HepG2 (cell line): ENCODE results near the gene KCND3. TPM values are rescaled to one million over a fixed set of nuclear protein-coding genes. Genes with fewer than 3 reads are reported as not detected.

Experiments
- ATAC-seq: fragments of 200-7000 bp; cut with Tn5 transposase; 3 replicates; pipeline ENCODE4 v1.9.1; 2020; ENCODE audit warnings: mild to moderate bottlenecking, moderate library complexity
- BruUV-seq: library from RNA; stranded (reverse); fragments of 400-500 nt; replicated peaks from 2 replicates; lab custom pipeline; 2021; lab: Mats Ljungman, UMichigan
- CTCF ChIA-PET: fragments of 300-600 bp; formaldehyde crosslinking; extraction: SDS; loops from one replicate; lab custom pipeline; 2021; ENCODE audit warnings: low total read pairs, inconsistent platforms, low intra/inter-chr PET ratio; lab: Yijun Ruan, JAX
- POLR2A ChIA-PET: fragments of 350-600 bp; sonication (Branson Sonifier 250); formaldehyde crosslinking; loops from one replicate; lab custom pipeline; 2020; ENCODE audit warnings: antibody characterized with exemption, inconsistent platforms; lab: Yijun Ruan, JAX
- DNase-seq: peaks from one replicate; pipeline ENCODE4 v3.0.0-alpha.2; 2015; ENCODE audit warnings: low spot score
- FAIRE-seq: peaks from 3 replicates; lab custom pipeline; 2011; peaks lifted over from hg19 to GRCh38; lab: Jason Lieb, UNC
- H2AFZ ChIP-seq: one replicate; pipeline ENCODE4 v1.6.1; 2011; ENCODE audit warnings: low read length, inconsistent platforms
- H3K27ac ChIP-seq: fragments of 300-600 bp; 3 replicates; pipeline ENCODE4 v1.8.0; 2011; ENCODE audit warnings: mixed run types, mild to moderate bottlenecking, mixed read lengths, low read length, inconsistent platforms; ENCODE audit not compliant: insufficient read depth; ENCODE audit errors: extremely low read length
- H3K27me3 ChIP-seq, 2 experiments: fragments of 200-600 bp in 1 of 2; 2 replicates in 1 of 2; 3 replicates in 1 of 2; pipeline versions ENCODE4 v1.6.0 to v1.8.0; 2011; ENCODE audit warnings: low read length in 2 of 2, mild to moderate bottlenecking in 2 of 2, moderate library complexity in 2 of 2, inconsistent platforms in 1 of 2; ENCODE audit not compliant: insufficient read depth in 2 of 2, control insufficient read depth in 1 of 2
- H3K36me3 ChIP-seq, 2 experiments: fragments of 200-600 bp in 1 of 2; replicated peaks in 1 of 2; 2 replicates in 1 of 2; 3 replicates in 1 of 2; pipeline versions ENCODE4 v1.5.1 to v1.8.0; 2011; ENCODE audit warnings: low read length in 2 of 2, inconsistent platforms in 1 of 2; ENCODE audit not compliant: insufficient read depth in 2 of 2, control insufficient read depth in 1 of 2
- H3K4me1 ChIP-seq: 2 replicates; pipeline ENCODE4 v1.5.1; 2012; ENCODE audit warnings: low read length, inconsistent platforms; ENCODE audit not compliant: insufficient read depth
- H3K4me2 ChIP-seq: 2 replicates; pipeline ENCODE4 v1.6.0; 2011; ENCODE audit warnings: low read depth, low read length, inconsistent platforms
- H3K4me3 ChIP-seq, 3 experiments: fragments of 200-600 bp in 1 of 3; sonication (generic), shearing (Covaris generic) in 1 of 3; replicated peaks in 1 of 3; 2 replicates each; pipeline ENCODE4 v1.5.1; 2011 to 2016; ENCODE audit warnings: low read length in 3 of 3, inconsistent platforms in 2 of 3, low read depth in 2 of 3, mild to moderate bottlenecking in 2 of 3, control low read depth in 1 of 3, mixed read lengths in 1 of 3; ENCODE audit not compliant: insufficient read depth in 1 of 3
- H3K79me2 ChIP-seq: one replicate; pipeline ENCODE4 v1.6.1; 2011; ENCODE audit warnings: low read length, inconsistent platforms; ENCODE audit not compliant: insufficient read depth
- H3K9ac ChIP-seq: 2 replicates; pipeline ENCODE4 v1.6.0; 2011; ENCODE audit warnings: mild to moderate bottlenecking, low read depth, low read length, inconsistent platforms; ENCODE audit not compliant: insufficient read depth
- H3K9me3 ChIP-seq: 2 replicates; pipeline ENCODE4 v1.5.1; 2012; ENCODE audit warnings: mild to moderate bottlenecking, low read length
- H4K20me1 ChIP-seq: 2 replicates; pipeline ENCODE4 v1.6.0; 2011; ENCODE audit warnings: inconsistent platforms, mild to moderate bottlenecking, low read length, moderate library complexity; ENCODE audit not compliant: insufficient read depth
- WGBS: methylation state at CpG from one replicate; pipeline ENCODE4 v1.1.6; 2017; ENCODE audit warnings: low lambda C conversion rate; 5-methylcytosine and 5-hydroxymethylcytosine counted together
- in situ Hi-C: cut with HindIII; loops from 2 replicates; pipeline ENCODE4 v1.10.0; 2017; ENCODE audit warnings: low pct_unique_long_range_greater_than_20kb; ENCODE audit not compliant: extremely low pct_ligation_motif_present
- intact Hi-C: fragments of 100-400 bp; cut with micrococcal nuclease; formaldehyde crosslinking; loops from one replicate; pipeline ENCODE4 v1.10.0; 2022; ENCODE audit not compliant: unreplicated experiment
- polyA plus RNA-seq, 8 experiments: library from polyadenylated mRNA; depleted of rRNA in 3 of 8; stranded (reverse) in 7 of 8; unstranded in 1 of 8; fragments of >200 nt; fragmentation: Illumina TruSeq in 4 of 8; extraction: Trizol in 4 of 8; gene quantifications; 2 replicates each; pipeline versions ENCODE4 v1.2.1 to v1.2.3, GENCODE V29; 2011 to 2016; ENCODE audit warnings: low read depth in 4 of 8, missing spikeins in 1 of 8, mixed read lengths in 1 of 8; ENCODE audit not compliant: insufficient read depth in 1 of 8
- total RNA-seq, 5 experiments: library from RNA; depleted of rRNA; stranded (reverse); fragments of >200 nt; fragmentation: Illumina TruSeq; extraction: Trizol; gene quantifications; 2 replicates each; pipeline ENCODE4 v1.2.3, GENCODE V29; 2016; ENCODE audit warnings: low read depth in 1 of 5
- TF ChIP-seq, protein P1 (sequence below): IDR thresholded peaks from 2 replicates; pipeline ENCODE4 v1.6.1; 2012; ENCODE audit warnings: low read length, improper control_type of control experiment
- TF ChIP-seq, protein P2 (sequence below): sonication (generic); formaldehyde crosslinking; IDR thresholded peaks from 2 replicates; pipeline ENCODE4 v1.9.0; 2021; ENCODE audit warnings: missing genetic modification reagents, mild to moderate bottlenecking, borderline replicate concordance

The KCND3 gene
- total and polyA plus RNA-seq, 2 of the 13 experiments (the other 11 are each of a cell fraction or from before 2014, with no cell fraction given) = 0.04 TPM; not detected in 1

DNA sequence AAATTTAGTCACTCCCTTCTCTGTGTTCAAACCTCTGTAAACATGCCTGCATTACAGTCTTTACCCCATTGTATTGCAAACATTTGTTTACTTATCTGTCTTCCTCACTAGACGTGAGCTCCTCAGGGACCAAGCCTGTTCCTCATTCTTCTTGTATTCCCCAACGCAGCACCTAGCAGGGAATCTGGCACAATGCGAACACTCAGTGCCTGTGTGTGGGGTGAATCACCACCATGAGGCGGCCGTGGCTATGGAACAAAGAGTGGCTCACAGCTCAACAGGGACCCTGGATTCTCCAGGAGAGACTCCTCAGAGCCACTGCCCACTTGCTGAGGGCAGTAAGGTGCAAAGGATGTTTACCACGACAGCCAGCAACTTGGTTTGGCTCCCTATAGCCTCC is 137.9 kb downstream of the KCND3 start:
- 6% methylated on average over 6 of the region's 6 CpGs for WGBS
- in situ Hi-C loops = no loop called here

More for the DNA sequence above, 137.9 kb downstream of the KCND3 start:
- Histone ChIP-seq H4K20me1 (no peaks in the 10 kb centered on the region), H3K79me2 (no peaks in the 10 kb centered on the region), H3K4me3 (no peak overlapping the region), H3K9me3 (no peaks in the 10 kb centered on the region), H3K27ac (no peak overlapping the region), H3K4me1 (no peaks in the 10 kb centered on the region), H3K27me3 (peaks cover 8 to 38% of the 10 kb centered on the region in 2 experiments), H2AFZ (no peak overlapping the region), H3K4me2 (no peak overlapping the region), H3K36me3 (no peaks in the 10 kb centered on the region), H3K9ac (no peak overlapping the region)
- intact Hi-C loops = no loop called here
- TF ChIP-seq, protein P1, sequence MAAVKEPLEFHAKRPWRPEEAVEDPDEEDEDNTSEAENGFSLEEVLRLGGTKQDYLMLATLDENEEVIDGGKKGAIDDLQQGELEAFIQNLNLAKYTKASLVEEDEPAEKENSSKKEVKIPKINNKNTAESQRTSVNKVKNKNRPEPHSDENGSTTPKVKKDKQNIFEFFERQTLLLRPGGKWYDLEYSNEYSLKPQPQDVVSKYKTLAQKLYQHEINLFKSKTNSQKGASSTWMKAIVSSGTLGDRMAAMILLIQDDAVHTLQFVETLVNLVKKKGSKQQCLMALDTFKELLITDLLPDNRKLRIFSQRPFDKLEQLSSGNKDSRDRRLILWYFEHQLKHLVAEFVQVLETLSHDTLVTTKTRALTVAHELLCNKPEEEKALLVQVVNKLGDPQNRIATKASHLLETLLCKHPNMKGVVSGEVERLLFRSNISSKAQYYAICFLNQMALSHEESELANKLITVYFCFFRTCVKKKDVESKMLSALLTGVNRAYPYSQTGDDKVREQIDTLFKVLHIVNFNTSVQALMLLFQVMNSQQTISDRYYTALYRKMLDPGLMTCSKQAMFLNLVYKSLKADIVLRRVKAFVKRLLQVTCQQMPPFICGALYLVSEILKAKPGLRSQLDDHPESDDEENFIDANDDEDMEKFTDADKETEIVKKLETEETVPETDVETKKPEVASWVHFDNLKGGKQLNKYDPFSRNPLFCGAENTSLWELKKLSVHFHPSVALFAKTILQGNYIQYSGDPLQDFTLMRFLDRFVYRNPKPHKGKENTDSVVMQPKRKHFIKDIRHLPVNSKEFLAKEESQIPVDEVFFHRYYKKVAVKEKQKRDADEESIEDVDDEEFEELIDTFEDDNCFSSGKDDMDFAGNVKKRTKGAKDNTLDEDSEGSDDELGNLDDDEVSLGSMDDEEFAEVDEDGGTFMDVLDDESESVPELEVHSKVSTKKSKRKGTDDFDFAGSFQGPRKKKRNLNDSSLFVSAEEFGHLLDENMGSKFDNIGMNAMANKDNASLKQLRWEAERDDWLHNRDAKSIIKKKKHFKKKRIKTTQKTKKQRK = no peak
- TF ChIP-seq, protein P2, sequence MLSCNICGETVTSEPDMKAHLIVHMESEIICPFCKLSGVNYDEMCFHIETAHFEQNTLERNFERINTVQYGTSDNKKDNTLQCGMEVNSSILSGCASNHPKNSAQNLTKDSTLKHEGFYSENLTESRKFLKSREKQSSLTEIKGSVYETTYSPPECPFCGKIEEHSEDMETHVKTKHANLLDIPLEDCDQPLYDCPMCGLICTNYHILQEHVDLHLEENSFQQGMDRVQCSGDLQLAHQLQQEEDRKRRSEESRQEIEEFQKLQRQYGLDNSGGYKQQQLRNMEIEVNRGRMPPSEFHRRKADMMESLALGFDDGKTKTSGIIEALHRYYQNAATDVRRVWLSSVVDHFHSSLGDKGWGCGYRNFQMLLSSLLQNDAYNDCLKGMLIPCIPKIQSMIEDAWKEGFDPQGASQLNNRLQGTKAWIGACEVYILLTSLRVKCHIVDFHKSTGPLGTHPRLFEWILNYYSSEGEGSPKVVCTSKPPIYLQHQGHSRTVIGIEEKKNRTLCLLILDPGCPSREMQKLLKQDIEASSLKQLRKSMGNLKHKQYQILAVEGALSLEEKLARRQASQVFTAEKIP (CRISPR knock-in tag) = no peak
- POLR2A ChIA-PET = no interaction called here
- no peak for ATAC-seq
- DNase-seq = no peak
- CTCF ChIA-PET = no interaction called here
- no peak for FAIRE-seq
- BruUV-seq = no TSS peak
